ENCODE results near the gene SEC14L1.
"Not testable (repeated sequence)": the region's sequence is repeated elsewhere in the genome, so short reads cannot be mapped to it uniquely, and the experiment has no call there.

SEC14L1 gene

GRCh38 chr17:77132411-77133086 is 8.2 kb upstream of the SEC14L1 start:
- TF ChIP-seq CTCF (IDR thresholded peaks at IDR 0.05; ENCODE audit: low read length, missing control alignments), result no peak
- DNase-seq (ENCODE audit: low read depth), result no peak
- no peak overlapping the region for H3K4me3 ChIP-seq (replicated peaks; ENCODE audit: low read depth, low read length)

- no peak for TF ChIP-seq CTCF (IDR thresholded peaks at IDR 0.05; ENCODE audit: low read length, missing control alignments)
- DNase-seq (ENCODE audit: low read depth), result no peak
- H3K4me3 ChIP-seq (replicated peaks; ENCODE audit: low read depth, low read length), result no peak overlapping the region
Measured at GRCh38 chr17:77133087-77133638, 7.6 kb upstream of the SEC14L1 start.

GRCh38 chr17:77136420-77136767 is 4.4 kb upstream of the SEC14L1 start:
- TF ChIP-seq CTCF (IDR thresholded peaks at IDR 0.05; ENCODE audit: low read length, missing control alignments), result no peak
- DNase-seq (ENCODE audit: low read depth), result no peak
- H3K4me3 ChIP-seq (replicated peaks; ENCODE audit: low read depth, low read length), result no peak overlapping the region

GRCh38 chr17:77137111-77137510 is 3.7 kb upstream of the SEC14L1 start:
- H3K4me3 ChIP-seq (replicated peaks; ENCODE audit: low read depth, low read length), result no peak overlapping the region
- DNase-seq (ENCODE audit: low read depth), result no peak
- no peak for TF ChIP-seq CTCF (IDR thresholded peaks at IDR 0.05; ENCODE audit: low read length, missing control alignments)

GRCh38 chr17:77137886-77138285 is 2.9 kb upstream of the SEC14L1 start:
- DNase-seq (ENCODE audit: low read depth), result peak; percentile 71
- H3K4me3 ChIP-seq (replicated peaks; ENCODE audit: low read depth, low read length), result not testable (repeated sequence)

- TF ChIP-seq CTCF (IDR thresholded peaks at IDR 0.05; ENCODE audit: low read length, missing control alignments), result no peak
- DNase-seq (ENCODE audit: low read depth), result peak; percentile 98
- peak overlapping the region; percentile 92 for H3K4me3 ChIP-seq (replicated peaks; ENCODE audit: low read depth, low read length)
Measured at GRCh38 chr17:77140166-77140877, 447 bp upstream of the SEC14L1 start.

- no peak for DNase-seq (ENCODE audit: low read depth)
- H3K4me3 ChIP-seq (replicated peaks; ENCODE audit: low read depth, low read length), result peak overlapping the region; percentile 92
- no peak for TF ChIP-seq CTCF (IDR thresholded peaks at IDR 0.05; ENCODE audit: low read length, missing control alignments)
Measured at GRCh38 chr17:77141846-77142449, 1.2 kb downstream of the SEC14L1 start.

Data from fibroblast of pulmonary artery (primary cell).